ENCODE data around the gene SLC39A7.
A peak's percentile ranks its signal among the peaks of the same experiment; 100 is the strongest.

SLC39A7 gene

GRCh38 chr6:33160728-33161344, 39.8 kb upstream of the SLC39A7 start:
- no peak overlapping the region for H3K4me3 ChIP-seq (ENCODE audit: low read length)
- TF ChIP-seq, protein P1, sequence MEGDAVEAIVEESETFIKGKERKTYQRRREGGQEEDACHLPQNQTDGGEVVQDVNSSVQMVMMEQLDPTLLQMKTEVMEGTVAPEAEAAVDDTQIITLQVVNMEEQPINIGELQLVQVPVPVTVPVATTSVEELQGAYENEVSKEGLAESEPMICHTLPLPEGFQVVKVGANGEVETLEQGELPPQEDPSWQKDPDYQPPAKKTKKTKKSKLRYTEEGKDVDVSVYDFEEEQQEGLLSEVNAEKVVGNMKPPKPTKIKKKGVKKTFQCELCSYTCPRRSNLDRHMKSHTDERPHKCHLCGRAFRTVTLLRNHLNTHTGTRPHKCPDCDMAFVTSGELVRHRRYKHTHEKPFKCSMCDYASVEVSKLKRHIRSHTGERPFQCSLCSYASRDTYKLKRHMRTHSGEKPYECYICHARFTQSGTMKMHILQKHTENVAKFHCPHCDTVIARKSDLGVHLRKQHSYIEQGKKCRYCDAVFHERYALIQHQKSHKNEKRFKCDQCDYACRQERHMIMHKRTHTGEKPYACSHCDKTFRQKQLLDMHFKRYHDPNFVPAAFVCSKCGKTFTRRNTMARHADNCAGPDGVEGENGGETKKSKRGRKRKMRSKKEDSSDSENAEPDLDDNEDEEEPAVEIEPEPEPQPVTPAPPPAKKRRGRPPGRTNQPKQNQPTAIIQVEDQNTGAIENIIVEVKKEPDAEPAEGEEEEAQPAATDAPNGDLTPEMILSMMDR (IDR thresholded peaks at IDR 0.05; ENCODE audit: insufficient read depth, low read depth, low read length, missing control alignments), result no peak
- peak; percentile 19 for DNase-seq (ENCODE audit: low read depth)

DNA sequence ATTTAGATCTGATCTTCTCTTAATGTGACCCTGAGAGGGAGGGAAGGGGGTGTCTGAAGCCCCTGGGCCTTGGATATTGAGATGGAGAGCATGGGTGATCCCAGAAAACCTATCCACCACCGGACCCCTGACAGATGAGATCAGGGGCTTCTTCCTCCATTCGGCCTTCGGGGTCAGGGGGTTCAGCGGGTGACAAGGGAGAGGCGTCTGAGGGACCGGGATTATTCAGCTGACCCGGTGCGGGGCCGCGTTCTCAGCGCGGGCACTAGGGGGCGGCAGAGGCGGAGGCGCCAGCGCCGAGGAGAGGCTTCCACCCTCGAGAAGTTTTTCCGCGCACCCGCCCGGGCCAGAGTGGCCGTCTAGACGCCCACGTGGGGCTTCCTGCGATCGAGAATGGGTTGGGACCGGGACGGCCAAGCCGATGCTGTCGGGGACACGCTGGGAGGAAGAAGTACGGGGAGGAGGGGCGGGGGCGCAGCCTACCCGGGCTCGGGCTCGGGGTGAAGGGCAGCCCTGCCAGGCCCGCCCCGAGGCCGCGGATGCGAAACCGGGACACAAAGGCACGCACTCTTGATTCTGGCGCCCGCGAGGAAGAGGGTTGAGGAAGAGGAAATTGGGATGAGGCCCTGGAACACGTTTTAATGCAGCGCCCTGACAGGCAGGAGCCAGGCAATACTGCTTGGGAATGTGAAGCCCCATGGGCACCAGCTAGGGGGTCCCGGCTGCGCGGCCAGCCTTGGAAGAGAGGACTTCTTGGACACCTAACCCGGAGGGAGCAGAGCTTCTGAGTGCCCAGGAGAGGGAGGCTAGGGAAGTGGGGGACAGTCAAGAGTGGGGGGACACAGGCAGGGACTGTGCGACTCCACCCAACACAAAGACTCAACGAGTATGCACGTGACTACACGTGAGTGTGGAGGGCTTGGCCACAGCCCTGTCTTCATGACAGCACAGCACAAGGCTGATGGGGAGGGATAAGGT, 39.0 kb upstream of the SLC39A7 start:
- H3K4me3 ChIP-seq (ENCODE audit: low read length), result peak overlapping the region; percentile 52
- DNase-seq (ENCODE audit: low read depth), result peak; percentile 59
- TF ChIP-seq, protein P1 (IDR thresholded peaks at IDR 0.05; ENCODE audit: insufficient read depth, low read depth, low read length, missing control alignments), result peak; percentile 78

- no peak for DNase-seq (ENCODE audit: low read depth)
- TF ChIP-seq, protein P1 (IDR thresholded peaks at IDR 0.05; ENCODE audit: insufficient read depth, low read depth, low read length, missing control alignments), result no peak
Measured at GRCh38 chr6:33163540-33163939, 37.1 kb upstream of the SLC39A7 start.

GRCh38 chr6:33164176-33164575, 36.5 kb upstream of the SLC39A7 start:
- H3K4me3 ChIP-seq (ENCODE audit: low read length), result no peak overlapping the region
- TF ChIP-seq, protein P1 (IDR thresholded peaks at IDR 0.05; ENCODE audit: insufficient read depth, low read depth, low read length, missing control alignments), result no peak
- DNase-seq (ENCODE audit: low read depth), result no peak

More at GRCh38 chr6:33163540-33163939, 37.1 kb upstream of the SLC39A7 start:
- no peak overlapping the region for H3K4me3 ChIP-seq (ENCODE audit: low read length)

DNA sequence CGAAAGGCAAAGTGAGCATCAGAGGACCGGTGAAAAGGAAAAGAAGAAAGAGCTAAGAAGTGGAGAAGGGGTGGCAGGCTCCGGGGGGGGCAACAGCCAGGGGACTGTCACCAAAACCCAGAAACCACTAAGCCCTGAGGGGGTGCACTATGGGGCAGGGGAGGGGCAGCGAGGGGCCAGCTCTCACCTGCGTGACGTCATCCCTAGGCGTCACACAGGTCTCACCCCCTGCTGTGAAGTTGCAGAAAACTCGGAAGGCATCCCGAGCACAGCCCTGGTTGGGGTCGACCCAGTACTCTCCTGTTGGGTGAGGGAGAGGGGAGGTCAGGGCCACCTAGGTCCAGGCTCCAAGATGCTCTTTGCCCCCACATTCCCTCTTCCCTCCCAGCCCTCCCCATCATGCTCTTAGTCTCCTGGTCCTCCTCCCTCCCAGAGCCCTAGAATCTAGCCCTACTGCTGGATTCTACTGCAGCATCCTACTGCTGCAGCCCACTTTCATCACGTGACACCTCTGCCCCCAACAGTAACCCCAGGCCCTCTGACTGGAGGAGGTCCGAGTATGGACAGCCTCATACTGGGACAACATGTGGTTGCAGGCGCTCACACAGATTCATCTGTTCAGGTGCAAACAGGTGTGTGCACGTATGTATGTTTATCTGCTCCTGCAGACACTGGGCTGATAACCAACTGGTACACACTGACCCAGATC, 35.8 kb upstream of the SLC39A7 start:
- DNase-seq (ENCODE audit: low read depth), result no peak
- no peak overlapping the region for H3K4me3 ChIP-seq (ENCODE audit: low read length)
- TF ChIP-seq, protein P1 (IDR thresholded peaks at IDR 0.05; ENCODE audit: insufficient read depth, low read depth, low read length, missing control alignments), result no peak

DNA sequence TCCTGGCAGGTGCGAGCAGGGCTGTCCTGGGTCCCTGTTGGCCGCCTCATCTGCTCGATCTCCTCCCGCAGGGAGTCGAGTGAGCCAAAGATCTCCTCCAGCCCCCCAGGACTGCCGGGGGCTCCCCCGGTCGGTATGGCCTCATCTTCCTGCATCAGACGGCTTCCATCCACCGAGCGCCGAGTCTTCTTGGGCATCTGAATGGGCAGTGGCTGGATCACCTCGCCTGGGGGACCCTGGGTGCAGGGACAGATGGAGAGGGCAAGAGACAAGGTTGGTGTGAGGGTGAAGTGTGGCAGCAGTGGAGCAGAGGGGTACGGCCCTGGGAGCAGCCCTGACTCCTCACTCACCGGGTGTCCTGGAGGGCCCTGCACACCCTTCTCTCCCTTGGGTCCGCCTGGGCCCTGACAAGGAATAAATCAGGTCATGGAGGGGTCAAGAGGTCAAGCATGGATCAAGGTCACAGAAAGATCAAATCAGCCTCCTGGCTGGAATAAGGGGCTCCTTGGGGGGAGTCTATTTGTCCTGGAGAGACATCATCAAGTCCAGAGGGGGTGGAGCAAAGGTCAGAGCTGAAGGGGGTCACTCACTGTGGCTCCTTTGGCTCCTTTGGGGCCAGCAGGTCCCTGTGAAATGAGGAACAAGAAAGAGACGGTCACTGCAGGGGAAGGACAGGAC, 34.9 kb upstream of the SLC39A7 start:
- no peak overlapping the region for H3K4me3 ChIP-seq (ENCODE audit: low read length)
- TF ChIP-seq, protein P1 (IDR thresholded peaks at IDR 0.05; ENCODE audit: insufficient read depth, low read depth, low read length, missing control alignments), result no peak
- DNase-seq (ENCODE audit: low read depth), result no peak

Data from epithelial cell of esophagus (primary cell).